T follicular helper cell (primary cell): Measurements from ENCODE around the gene SERPINE3.

Experiments
- DNase-seq: peaks from one replicate; pipeline ENCODE4 v3.0.0-alpha.2; 2020; ENCODE audit warnings: low read depth

The SERPINE3 gene

GRCh38 chr13:51363625-51364024 is 24.1 kb downstream of the SERPINE3 start:
- DNase-seq = no peak

- no peak for DNase-seq
Measured at GRCh38 chr13:51364404-51365008, 25.0 kb downstream of the SERPINE3 start.

- no peak for DNase-seq
Measured at GRCh38 chr13:51370116-51370515, 30.6 kb downstream of the SERPINE3 start.

GRCh38 chr13:51370811-51371210 is 31.3 kb downstream of the SERPINE3 start:
- DNase-seq = no peak

GRCh38 chr13:51371768-51372399 is 32.4 kb downstream of the SERPINE3 start:
- DNase-seq = no peak

- DNase-seq = no peak
Measured at GRCh38 chr13:51373451-51373850, 34.0 kb downstream of the SERPINE3 start.

GRCh38 chr13:51380269-51380668 is 40.8 kb downstream of the SERPINE3 start:
- DNase-seq = no peak

GRCh38 chr13:51385114-51385513 is 45.6 kb downstream of the SERPINE3 start:
- no peak for DNase-seq

- no peak for DNase-seq
Measured at GRCh38 chr13:51394724-51395123, 55.2 kb downstream of the SERPINE3 start.

GRCh38 chr13:51396352-51396751 is 56.9 kb downstream of the SERPINE3 start:
- DNase-seq = no peak

- no peak for DNase-seq
Measured at GRCh38 chr13:51397262-51397941, 57.9 kb downstream of the SERPINE3 start.

GRCh38 chr13:51405176-51405575 is 65.7 kb downstream of the SERPINE3 start:
- no peak for DNase-seq

GRCh38 chr13:51412431-51412830 is 72.9 kb downstream of the SERPINE3 start:
- DNase-seq = no peak
